Neutrophil (primary cell): ENCODE measurements around the gene SFXN4.

Experiments used
- H3K27ac ChIP-seq: fragments of 200-600 bp; sonication (generic); 2 replicates; pipeline ENCODE4 v1.5.1; 2016; ENCODE audit warnings: mild to moderate bottlenecking, moderate library complexity
- H3K27me3 ChIP-seq: fragments of 200-600 bp; sonication (generic); 2 replicates; pipeline ENCODE4 v1.6.0; 2016; ENCODE audit warnings: mild to moderate bottlenecking
- H3K36me3 ChIP-seq: fragments of 200-600 bp; sonication (generic); 2 replicates; pipeline ENCODE4 v1.5.1; 2017
- H3K4me1 ChIP-seq, 2 experiments: fragments of 200-600 bp in 1 of 2; sonication (generic) in 1 of 2; 1 replicate in 1 of 2; 2 replicates in 1 of 2; pipeline versions ENCODE4 v1.5.1 to v1.6.1; 2013 to 2016; ENCODE audit warnings: low read depth in 1 of 2, low read length in 1 of 2, mild to moderate bottlenecking in 1 of 2, moderate library complexity in 1 of 2; ENCODE audit not compliant: control insufficient read depth in 1 of 2, insufficient read depth in 1 of 2
- H3K4me3 ChIP-seq, 2 experiments: fragments of 200-600 bp in 1 of 2; sonication (generic) in 1 of 2; 1 replicate in 1 of 2; 2 replicates in 1 of 2; pipeline ENCODE4 v1.5.1; 2013 to 2016; ENCODE audit warnings: low read depth in 1 of 2, low read length in 1 of 2, mild to moderate bottlenecking in 1 of 2, moderate library complexity in 1 of 2
- H3K9me3 ChIP-seq: fragments of 200-600 bp; sonication (generic); 2 replicates; pipeline ENCODE4 v1.5.1; 2016
- CTCF ChIP-seq: fragments of 200-600 bp; sonication (generic); IDR thresholded peaks from 2 replicates; pipeline ENCODE4 v1.5.1; 2016; ENCODE audit warnings: antibody characterized with exemption

Gene SFXN4

DNA sequence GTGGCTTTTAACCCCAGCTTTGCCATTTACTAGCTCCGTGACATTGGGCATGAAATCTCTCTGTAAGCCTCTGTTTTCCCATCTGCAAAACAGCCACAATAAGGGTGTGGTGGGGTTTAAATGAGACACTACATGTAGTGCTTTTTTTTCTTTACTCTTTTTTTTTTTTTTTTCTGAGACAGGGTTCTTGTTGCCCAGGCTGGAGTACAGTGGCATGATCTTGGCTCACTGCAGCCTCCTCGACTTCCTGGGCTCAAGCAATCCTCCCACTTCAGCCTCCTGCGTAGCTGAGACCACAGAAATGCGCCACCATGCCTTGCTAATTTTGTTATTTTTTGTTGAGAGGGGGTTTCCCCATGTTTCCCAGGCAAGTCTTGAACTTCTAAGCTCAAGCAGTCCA, 69.9 kb downstream of the SFXN4 start:
- peaks cover 5 to 15% of the 10 kb centered on the region in 2 experiments for H3K4me1 ChIP-seq
- H3K4me3 ChIP-seq: no peak overlapping the region
- H3K27ac ChIP-seq: no peak overlapping the region
- no peak for TF ChIP-seq CTCF
- no peaks in the 10 kb centered on the region for H3K9me3 ChIP-seq
- H3K36me3 ChIP-seq: no peaks in the 10 kb centered on the region
- H3K27me3 ChIP-seq: no peaks in the 10 kb centered on the region

- Histone ChIP-seq H3K4me1 (no peaks in the 10 kb centered on the region), H3K27me3 (no peaks in the 10 kb centered on the region), H3K27ac (no peak overlapping the region), H3K4me3 (no peak overlapping the region), H3K9me3 (no peaks in the 10 kb centered on the region), H3K36me3 (no peaks in the 10 kb centered on the region)
- TF ChIP-seq CTCF: no peak
Measured at GRCh38 chr10:119090968-119091367, 74.5 kb downstream of the SFXN4 start.
